Neutrophil (primary cell): ENCODE data around the gene CCDC192.

Source experiments
- H3K27ac ChIP-seq: fragments of 200-600 bp; sonication (generic); 2 replicates; pipeline ENCODE4 v1.5.1; 2016; ENCODE audit warnings: mild to moderate bottlenecking, moderate library complexity
- H3K27me3 ChIP-seq: fragments of 200-600 bp; sonication (generic); 2 replicates; pipeline ENCODE4 v1.6.0; 2016; ENCODE audit warnings: mild to moderate bottlenecking
- H3K36me3 ChIP-seq: fragments of 200-600 bp; sonication (generic); 2 replicates; pipeline ENCODE4 v1.5.1; 2017
- H3K4me1 ChIP-seq, 2 experiments: fragments of 200-600 bp in 1 of 2; sonication (generic) in 1 of 2; 1 replicate in 1 of 2; 2 replicates in 1 of 2; pipeline versions ENCODE4 v1.5.1 to v1.6.1; 2013 to 2016; ENCODE audit warnings: low read depth in 1 of 2, low read length in 1 of 2, mild to moderate bottlenecking in 1 of 2, moderate library complexity in 1 of 2; ENCODE audit not compliant: control insufficient read depth in 1 of 2, insufficient read depth in 1 of 2
- H3K4me3 ChIP-seq, 2 experiments: fragments of 200-600 bp in 1 of 2; sonication (generic) in 1 of 2; 1 replicate in 1 of 2; 2 replicates in 1 of 2; pipeline ENCODE4 v1.5.1; 2013 to 2016; ENCODE audit warnings: low read depth in 1 of 2, low read length in 1 of 2, mild to moderate bottlenecking in 1 of 2, moderate library complexity in 1 of 2
- H3K9me3 ChIP-seq: fragments of 200-600 bp; sonication (generic); 2 replicates; pipeline ENCODE4 v1.5.1; 2016
- CTCF ChIP-seq: fragments of 200-600 bp; sonication (generic); IDR thresholded peaks from 2 replicates; pipeline ENCODE4 v1.5.1; 2016; ENCODE audit warnings: antibody characterized with exemption

The CCDC192 gene

GRCh38 chr5:127960270-127960691 is 257.1 kb downstream of the CCDC192 start:
- Histone ChIP-seq H3K27me3 (no peaks in the 10 kb centered on the region), H3K9me3 (no peaks in the 10 kb centered on the region), H3K27ac (no peak overlapping the region), H3K36me3 (no peaks in the 10 kb centered on the region), H3K4me3 (no peak overlapping the region), H3K4me1 (peaks cover 15 to 16% of the 10 kb centered on the region in 2 experiments)
- TF ChIP-seq CTCF = no peak

- peaks cover 15 to 16% of the 10 kb centered on the region in 2 experiments for H3K4me1 ChIP-seq
- TF ChIP-seq CTCF = no peak
Observed at GRCh38 chr5:127961006-127961762, 258.0 kb downstream of the CCDC192 start.

GRCh38 chr5:127961763-127962145 is 258.6 kb downstream of the CCDC192 start:
- Histone ChIP-seq H3K4me1 (peaks cover 15 to 16% of the 10 kb centered on the region in 2 experiments), H3K9me3 (no peaks in the 10 kb centered on the region), H3K4me3 (no peak overlapping the region), H3K27ac (no peak overlapping the region), H3K36me3 (no peaks in the 10 kb centered on the region), H3K27me3 (no peaks in the 10 kb centered on the region)
- TF ChIP-seq CTCF = no peak

More at GRCh38 chr5:127961006-127961762, 258.0 kb downstream of the CCDC192 start:
- no peaks in the 10 kb centered on the region for H3K36me3 ChIP-seq
- no peak overlapping the region for H3K4me3 ChIP-seq
- no peak overlapping the region for H3K27ac ChIP-seq
- no peaks in the 10 kb centered on the region for H3K9me3 ChIP-seq
- H3K27me3 ChIP-seq = no peaks in the 10 kb centered on the region

- no peak overlapping the region for H3K27ac ChIP-seq
- H3K36me3 ChIP-seq = no peaks in the 10 kb centered on the region
- peaks cover 15 to 16% of the 10 kb centered on the region in 2 experiments for H3K4me1 ChIP-seq
- no peak overlapping the region for H3K4me3 ChIP-seq
- TF ChIP-seq CTCF = no peak
- no peaks in the 10 kb centered on the region for H3K9me3 ChIP-seq
- no peaks in the 10 kb centered on the region for H3K27me3 ChIP-seq
Observed at GRCh38 chr5:127962491-127962890, 259.3 kb downstream of the CCDC192 start.

GRCh38 chr5:127963233-127963632 is 260.0 kb downstream of the CCDC192 start:
- Histone ChIP-seq H3K9me3 (no peaks in the 10 kb centered on the region), H3K27me3 (no peaks in the 10 kb centered on the region), H3K36me3 (no peaks in the 10 kb centered on the region), H3K4me3 (no peak overlapping the region), H3K4me1 (peaks cover 15 to 16% of the 10 kb centered on the region in 2 experiments), H3K27ac (no peak overlapping the region)
- TF ChIP-seq CTCF = no peak
